Measurements from ENCODE around the gene FREY1.

DNA sequence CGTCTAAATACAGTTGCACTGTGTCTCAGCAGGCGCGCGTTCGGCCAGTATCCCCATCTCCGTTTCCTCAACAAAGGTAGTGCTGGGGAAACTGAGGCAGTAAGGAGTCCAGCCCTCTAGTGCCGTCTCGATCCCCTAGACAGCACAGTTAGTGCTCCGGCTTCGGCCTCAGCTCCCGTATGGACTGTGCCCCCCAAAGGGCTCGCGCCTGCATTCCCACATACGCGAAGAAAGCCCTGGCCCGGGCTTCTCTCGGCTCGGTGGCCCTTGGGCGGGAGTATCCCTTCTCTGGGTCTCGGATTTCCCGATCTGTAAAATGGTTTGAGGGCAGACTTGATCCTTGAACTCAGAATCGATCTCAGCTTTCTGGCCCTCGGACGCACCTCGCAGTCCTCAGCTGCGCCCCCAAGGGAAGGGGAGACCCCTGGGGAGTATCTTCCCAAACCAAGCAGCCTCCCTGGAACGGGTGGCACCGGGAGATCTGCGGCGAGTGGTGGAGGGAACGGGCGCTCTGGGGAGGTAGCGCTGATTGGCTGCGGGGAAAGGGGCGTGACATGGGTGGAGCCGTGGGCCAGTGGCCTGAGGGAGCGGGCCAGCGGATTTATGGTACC lies 11.4 kb upstream of the FREY1 start:
- TF ChIP-seq, protein P1, sequence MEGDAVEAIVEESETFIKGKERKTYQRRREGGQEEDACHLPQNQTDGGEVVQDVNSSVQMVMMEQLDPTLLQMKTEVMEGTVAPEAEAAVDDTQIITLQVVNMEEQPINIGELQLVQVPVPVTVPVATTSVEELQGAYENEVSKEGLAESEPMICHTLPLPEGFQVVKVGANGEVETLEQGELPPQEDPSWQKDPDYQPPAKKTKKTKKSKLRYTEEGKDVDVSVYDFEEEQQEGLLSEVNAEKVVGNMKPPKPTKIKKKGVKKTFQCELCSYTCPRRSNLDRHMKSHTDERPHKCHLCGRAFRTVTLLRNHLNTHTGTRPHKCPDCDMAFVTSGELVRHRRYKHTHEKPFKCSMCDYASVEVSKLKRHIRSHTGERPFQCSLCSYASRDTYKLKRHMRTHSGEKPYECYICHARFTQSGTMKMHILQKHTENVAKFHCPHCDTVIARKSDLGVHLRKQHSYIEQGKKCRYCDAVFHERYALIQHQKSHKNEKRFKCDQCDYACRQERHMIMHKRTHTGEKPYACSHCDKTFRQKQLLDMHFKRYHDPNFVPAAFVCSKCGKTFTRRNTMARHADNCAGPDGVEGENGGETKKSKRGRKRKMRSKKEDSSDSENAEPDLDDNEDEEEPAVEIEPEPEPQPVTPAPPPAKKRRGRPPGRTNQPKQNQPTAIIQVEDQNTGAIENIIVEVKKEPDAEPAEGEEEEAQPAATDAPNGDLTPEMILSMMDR (IDR thresholded peaks at IDR 0.05): no peak
- TF ChIP-seq EP300 (IDR thresholded peaks at IDR 0.05) (no peak), POLR2AphosphoS5 (IDR thresholded peaks at IDR 0.05) (peak; percentile 50 to 86 (median 76)), POLR2A (IDR thresholded peaks at IDR 0.05) (peak in 1 of 4 donors; percentile 41)

Data from stomach (tissue), 4 donors.